NCI-H1105 treated with DMSO at 0.1 percent for 48 hours (cell line): Measurements from ENCODE around the gene DGKG.

Source experiments
- DNase-seq: peaks from one replicate; lab custom pipeline; 2025; lab: John Stamatoyannopoulos, UW

Gene DGKG

DNA sequence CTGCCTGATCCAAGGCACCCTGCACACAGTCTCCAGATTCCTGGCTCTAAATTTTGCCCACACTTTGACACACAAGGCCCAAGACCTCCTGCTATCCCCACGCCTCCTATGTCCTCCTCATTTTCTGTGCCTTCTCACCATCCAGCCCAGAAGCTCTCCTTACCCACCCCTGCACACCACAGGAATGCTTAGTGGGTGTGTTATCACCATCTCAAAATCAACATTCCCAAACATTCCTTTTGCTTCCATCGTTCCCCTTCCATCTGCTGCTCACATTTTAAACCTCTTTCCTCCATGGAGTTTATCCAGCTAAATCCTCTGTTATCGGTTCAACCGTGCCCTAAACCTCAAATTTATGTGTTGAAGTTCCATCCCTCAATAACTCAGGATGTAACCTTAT is 43.9 kb downstream of the DGKG start:
- no peak for DNase-seq

DNA sequence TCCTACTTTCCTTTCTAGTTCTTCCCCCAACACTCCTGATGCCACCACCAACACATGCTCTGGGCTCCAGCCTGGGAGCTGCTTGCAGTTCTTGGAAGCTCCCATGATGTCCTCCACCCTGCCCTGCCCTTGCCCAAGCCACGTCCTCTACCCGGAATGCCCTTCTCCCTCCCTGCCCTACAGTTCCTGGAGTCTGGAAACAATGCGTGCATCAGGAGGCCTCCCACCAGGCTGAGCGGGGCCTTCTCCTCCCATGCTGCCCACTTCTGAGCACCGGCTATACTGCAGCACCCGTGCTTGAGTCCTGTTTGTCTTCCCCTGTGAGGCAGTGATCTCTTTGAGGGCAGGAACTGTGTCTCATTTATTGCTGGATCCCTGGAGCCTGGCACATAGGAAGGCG is 44.6 kb downstream of the DGKG start:
- no peak for DNase-seq

DNA sequence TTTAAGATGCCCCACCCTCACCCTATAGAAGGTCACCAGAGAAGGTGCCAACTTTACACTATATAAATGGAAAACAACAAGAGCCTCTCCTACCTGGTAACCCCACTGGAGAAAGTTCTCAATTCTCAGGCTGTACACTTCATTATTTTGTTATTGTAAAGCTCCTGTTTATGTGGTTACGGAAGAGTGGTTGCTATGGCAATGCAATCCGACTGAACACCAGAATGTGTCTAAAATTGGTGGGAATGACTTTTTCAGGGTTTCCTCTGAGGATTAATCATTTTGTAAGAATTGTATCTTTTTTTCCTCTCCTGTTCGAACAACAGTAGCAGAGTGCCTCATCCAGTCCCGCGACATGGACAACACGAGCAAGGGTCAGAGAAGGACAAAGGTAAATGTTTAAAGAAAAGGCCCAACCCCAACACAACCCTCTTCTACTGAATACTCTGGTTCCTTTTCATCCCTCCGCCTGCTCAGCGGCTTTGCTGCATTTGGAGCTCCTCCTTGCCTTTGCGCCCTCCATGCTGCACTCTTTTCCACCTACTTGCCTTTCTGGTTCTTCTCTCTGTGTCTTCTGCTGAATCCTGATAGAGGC is 45.3 kb downstream of the DGKG start:
- DNase-seq, result no peak

DNA sequence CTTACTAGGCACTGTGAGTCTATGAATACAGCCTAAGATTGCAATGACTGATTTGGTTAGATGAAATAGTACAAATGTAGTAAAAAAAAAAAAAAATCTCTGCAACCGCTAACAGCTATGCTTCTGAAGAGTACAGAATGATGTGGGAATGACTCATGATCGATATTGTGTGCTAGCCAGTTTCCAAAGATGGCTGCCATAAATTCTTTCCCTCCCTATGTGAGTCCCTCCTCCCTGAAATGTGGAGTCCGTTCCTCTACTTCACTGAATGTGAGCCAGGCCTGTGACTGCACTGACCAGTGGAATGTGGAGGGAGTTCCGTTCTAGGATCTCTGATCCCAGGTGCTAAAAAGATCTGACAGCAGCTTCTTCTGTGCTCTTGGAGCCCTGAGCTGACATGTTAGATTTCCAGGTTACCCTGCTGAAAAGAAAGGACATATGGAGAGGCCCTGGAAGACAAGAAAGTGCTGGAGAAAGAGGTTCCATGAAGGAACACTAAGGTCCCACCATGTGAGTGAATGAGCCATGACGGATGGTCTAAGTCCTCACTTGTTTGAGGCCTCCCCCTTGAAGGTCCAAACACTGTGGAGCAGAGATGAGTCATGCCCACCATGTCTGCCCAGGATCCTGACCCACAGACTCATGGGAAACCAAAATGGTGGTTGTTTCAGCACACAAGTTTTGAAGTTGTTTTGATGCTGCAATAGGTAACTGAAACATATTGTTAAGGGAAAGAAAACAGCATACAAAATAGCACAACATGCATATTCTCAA is 46.3 kb downstream of the DGKG start:
- no peak for DNase-seq

DNA sequence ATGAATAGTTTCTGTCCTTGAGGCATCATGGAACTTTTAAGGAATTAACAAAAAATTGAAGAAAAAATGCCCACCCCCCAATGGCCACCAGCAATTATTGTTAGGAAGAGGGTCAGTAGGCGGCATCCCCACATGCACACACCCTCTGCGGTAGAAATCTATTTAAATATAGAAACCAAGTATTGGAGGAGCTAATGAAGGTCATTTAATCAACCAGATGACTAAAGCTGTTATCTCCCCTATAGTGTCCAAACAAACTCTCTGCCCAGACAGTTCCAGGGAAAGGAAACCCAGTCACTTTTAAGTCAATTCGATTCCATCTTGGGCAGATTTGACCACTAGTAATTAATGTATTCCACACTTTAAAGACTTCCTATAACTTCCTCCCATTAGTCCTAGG is 47.1 kb downstream of the DGKG start:
- DNase-seq, result no peak

DNA sequence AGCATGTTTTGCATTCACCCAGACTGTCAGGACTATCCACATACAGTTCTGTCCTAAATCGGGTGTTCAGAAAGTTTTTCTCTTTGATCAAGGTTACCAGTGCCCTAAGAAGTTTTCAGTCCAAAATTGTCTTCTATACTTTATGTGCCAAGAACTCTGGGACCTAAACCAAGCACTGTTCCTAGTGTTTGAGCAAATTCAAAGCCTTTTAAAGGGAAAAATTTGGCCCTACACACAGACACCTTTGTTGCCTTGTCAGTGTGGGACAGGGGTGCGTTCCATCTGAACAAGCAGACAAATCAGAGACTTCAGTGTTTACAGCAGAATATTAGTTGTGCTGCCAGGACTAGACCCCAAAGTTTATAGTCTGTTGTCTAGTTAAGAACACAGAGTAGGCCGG is 50.6 kb downstream of the DGKG start:
- no peak for DNase-seq

DNA sequence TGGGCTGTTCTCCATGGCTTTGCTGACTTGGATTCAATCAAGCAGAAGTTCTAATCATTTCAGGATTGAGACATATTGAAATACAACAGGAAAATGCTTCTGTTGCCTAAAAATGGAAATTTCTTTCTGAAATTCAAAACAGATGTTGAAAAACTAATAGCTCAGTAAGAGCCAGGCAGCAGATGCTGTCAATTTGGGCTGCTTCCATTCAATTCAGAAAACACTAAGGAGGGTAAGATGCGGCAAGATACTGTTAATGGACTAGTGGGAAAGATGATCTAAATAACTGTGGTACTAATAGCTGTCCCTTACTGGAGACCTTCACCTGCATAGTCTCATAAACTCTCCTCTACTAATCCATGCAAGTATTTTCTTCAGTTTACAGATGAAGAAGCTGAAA is 53.5 kb downstream of the DGKG start:
- no peak for DNase-seq

DNA sequence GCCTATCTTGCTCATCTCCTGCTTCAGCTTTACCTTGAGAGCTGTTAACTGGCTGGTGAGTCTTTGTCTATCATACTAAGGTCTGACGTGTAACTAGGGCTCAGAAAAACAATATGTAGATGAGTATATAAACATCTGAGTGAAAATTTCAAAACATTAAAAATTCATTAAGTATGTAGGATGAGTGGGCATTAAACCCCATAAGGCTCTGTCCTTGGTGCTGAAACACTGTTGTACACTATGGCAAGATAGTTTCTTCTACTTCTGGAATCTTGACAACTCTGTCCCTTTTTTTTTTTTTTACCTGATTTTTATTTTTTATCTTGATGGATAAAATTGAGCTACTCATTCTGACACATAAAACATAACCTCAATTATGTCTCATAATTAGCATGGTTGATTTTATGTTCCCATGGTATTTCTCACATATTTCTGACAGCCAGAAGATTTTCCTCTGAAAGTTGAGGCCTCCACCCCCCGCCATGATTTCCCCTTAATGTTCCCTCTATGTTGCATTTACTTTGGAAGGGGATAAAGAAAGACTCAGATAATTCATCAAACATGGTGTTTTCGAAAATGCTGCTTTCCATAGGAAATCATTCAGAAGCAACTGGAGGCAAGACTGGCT is 54.3 kb downstream of the DGKG start:
- no peak for DNase-seq

DNA sequence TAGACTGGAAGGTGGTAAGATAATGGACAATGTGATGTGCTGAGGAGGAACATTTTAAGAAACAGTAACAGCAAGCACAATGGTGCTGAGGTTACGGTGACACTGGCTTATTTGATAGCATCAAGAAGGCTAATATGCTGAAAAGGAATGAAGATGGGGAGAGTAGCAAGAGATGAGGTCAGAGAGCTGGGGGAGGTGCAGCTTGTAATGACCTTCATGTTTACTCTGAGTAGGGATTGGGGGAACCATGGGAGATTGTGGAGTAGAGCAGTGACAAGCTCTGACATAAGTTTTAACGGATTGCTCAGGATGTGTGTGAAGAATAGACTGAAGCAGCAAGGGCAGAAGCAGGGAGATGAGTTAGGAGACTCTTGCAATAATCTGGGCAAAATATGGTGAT is 56.7 kb downstream of the DGKG start:
- DNase-seq, result no peak

DNA sequence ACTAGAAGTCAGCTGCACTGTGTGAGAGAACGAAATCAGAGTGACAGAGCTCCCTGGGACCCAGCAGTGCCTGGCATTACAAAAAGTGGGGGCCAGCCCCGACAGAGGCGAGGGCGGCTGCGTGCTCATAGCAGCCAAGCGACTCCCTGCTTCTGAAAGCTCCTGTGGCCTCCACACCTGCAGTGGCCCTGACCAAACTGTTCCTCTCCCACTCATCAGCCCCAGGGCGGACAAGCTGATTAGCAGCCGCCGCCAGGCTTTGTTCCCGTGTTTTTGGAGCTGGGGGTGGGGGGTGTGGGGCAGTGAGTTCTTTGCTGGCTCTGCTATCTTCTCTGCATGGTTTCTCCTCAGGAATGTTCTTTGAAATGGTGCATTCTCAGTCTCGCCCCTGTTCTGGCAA is 58.1 kb downstream of the DGKG start:
- DNase-seq, result no peak

DNA sequence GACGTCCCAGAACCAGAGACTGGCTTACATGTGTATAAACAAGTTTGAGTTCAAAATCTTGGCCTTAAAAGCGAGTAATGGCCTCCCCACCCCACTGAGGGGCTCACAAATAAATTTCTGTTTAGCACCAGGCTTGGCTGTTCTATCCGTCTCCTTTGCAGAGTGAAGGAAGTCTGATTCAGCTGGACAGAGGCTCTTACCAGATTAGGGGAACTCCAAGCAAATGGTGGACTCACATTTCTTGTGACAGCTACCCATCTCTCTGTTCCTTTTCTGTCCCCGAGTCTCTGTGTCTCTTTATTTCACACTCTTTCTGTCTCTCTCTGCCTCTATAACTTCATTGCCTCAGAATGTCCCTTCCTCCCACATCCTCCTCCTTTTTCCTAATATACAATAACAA is 62.7 kb downstream of the DGKG start:
- no peak for DNase-seq

DNA sequence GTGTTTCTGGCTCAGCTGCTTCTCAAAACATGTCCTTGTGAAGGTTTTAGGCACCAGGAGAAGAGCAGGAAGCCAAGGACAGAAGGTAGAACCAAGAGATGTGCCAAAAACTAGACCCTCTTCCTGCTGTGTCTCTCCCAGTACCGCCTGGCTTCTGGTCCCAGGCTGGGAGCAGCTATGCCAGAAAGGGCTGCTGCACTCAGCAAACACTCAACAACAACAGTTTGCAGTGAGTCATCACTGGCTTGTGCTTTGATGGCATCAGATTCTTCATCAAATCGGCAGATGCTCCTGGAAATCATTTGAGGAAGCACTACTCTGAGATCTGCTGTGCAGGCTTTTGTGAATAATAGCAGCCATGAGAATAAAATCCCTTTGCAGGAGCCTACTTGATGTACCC is 63.2 kb downstream of the DGKG start:
- DNase-seq, result no peak

DNA sequence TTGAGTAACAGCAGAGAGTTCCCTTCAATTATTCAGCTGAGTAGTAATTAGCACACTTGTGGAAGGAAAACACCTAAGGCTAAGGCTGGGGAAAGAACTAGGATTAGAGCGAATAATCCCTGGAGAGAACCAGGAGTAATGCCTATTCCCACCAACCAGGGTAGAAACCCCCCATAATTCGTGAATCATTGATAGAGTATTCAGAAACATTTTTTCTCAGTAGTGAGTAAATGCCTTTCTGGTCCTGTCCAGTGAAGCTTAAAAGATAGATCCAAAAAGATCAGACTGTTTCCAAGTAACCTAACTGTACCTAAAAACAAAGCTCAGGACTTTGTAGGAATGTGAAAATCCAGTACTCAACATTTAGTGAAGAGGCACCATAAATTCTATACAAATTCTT is 71.2 kb downstream of the DGKG start:
- DNase-seq, result no peak

DNA sequence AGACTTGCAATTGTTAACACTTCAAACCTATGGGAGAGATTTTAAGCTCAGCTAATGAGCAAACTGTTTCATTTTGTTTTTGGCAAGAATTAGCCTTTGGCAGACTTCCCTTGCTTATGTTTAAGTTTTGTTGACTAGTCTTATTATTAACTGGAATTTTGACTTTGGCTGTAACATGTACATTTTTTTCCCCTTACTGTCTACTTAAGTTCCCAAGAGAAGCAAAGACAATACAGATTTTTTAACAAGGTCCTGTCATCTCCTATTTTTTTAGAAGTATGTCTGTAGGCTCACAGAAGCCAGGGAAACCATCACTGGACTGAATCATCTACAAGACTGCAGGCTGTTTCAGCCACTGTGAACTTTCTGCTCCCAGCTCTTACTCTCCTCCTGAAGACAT is 74.3 kb downstream of the DGKG start:
- DNase-seq, result no peak

DNA sequence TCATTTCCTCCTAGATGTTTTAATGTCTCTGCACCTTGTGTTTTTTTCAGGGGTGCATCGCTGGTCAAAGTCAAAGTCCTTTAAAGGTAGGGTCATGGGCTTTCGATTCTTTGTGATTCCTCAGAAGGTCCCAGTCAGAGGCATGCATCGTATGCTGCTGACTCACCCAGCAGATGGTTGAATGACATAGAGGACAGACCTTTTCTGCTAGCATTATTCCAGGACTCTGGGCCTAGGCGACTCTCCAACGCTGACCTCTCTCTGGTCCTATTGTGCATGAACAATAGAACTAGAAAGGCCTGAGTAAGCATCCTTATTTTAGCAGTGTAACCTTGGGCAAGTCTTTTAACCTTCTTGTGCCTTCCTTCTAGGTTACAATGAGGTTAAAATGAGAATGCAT is 75.9 kb downstream of the DGKG start:
- DNase-seq, result no peak

DNA sequence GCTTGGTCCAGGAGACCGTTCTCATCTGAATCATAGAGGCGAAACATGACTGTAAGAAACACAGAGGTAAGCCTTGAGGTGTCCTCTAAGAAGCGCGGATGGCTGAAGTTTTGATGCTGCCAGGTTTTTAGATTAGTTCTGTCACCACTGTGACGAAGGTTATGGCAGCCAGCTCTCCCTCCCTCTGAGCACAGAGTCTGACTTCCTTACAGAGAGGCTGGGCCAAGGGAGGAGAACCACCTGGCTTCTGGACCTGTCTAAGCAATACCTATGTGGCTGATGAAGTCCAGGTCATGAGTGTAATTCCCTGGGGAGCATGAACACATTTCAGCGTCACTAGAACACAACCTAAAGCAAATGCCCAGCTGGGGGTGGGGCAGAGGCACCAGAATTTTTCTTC is 77.4 kb downstream of the DGKG start:
- no peak for DNase-seq

DNA sequence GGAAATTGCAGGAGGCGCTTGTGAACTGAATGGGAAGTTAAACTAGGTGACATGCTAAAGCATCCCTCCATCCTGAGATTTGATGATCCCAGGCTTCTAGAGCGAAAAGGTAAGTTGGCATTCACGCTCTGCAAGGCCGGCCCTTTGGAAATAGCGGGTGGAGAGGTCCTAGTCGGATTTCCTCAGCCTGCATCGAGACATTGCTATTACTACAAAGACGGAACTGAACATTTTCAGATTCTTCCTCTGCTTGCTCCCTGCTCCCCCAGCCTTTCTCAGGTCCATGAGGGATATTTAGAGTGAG is 77.7 kb downstream of the DGKG start:
- no peak for DNase-seq

DNA sequence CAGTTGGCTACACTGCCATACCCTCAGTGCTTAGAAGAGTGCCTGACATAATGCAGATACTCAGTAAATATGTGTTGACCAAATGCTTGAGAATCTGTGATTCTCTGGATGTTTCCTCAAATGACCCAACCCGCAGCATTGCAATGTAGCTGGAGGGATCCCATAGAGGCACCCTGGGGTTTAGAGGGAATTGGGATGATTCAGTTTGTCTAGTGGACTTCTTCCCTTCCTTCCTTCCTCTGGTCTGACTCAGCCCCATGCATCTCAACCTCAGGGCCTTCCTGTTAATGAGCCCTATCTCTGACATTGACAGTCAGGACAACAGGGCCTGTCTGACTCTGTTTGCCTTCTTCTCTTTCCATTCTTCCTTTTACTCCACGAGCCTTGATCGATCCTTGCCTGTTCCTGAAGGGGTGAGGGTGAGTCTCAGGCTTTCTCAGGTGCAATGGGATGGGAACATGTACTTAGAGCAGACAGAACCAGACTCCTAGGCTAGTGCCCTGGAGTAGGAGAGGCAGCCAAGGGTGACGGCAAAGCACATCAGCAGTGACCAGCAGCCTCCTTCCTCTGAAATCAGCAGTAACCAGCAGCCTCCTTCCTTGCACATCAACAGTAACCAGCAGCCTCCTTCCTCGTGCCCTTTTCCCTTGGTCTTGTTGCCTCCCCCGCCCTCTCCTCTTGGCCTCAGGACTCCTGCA is 78.2 kb downstream of the DGKG start:
- DNase-seq, result no peak

DNA sequence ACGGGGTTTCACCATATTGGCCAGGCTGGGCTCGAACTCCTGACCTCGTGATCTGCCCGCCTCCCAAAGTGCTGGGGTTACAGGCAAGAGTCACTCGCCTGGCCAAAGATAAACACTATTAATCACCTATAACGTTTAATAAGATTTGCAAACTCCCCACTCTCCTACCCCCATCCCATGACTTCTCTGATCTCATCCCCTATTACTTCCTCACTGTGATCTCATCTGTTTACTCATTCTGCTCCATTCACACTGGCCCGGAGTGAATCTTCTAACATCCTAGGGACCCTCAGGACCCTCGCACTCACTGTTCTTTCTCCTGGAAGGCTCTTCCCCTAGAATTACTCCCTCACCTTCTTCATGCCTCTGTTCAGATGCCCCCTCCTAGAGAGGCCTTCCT is 78.9 kb downstream of the DGKG start:
- DNase-seq, result no peak

DNA sequence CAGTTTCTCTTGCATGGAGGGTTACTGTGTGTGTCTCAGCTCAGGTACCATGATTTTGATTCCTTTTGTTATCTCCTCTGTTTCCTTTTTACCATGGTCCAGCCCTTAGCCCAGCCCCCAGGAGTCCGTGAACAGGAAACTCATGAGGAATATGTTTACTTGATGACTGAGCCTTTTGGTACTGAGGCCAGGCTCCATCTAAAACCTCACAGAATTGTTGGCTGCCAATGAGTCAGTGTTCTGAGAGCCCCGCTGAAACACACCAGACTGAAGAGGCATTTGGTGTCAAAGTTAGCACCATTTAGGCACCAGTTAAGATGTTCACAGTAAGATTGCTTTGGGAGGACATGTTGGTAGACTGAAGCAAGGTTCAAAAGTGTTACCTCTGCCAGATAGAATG is 80.9 kb downstream of the DGKG start:
- DNase-seq, result no peak

DNA sequence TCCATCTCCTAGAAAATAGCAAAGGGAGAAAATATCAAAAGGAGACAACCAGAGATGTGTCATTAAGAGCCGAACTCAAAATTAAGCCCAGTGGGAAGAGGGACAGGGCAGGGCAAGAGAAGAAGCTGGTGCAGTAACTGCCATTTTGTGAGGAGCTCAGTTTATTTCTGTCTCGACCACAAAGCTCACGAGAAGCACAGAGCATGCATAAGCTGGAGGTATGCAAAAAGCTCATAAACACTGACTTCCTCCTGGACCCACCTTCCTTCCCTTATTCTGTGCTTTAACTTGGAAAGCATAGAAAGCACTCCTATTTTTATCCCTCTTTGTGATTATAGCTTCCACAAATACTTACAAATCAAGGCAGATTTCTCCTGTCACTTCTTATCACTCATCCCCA is 81.3 kb downstream of the DGKG start:
- no peak for DNase-seq

DNA sequence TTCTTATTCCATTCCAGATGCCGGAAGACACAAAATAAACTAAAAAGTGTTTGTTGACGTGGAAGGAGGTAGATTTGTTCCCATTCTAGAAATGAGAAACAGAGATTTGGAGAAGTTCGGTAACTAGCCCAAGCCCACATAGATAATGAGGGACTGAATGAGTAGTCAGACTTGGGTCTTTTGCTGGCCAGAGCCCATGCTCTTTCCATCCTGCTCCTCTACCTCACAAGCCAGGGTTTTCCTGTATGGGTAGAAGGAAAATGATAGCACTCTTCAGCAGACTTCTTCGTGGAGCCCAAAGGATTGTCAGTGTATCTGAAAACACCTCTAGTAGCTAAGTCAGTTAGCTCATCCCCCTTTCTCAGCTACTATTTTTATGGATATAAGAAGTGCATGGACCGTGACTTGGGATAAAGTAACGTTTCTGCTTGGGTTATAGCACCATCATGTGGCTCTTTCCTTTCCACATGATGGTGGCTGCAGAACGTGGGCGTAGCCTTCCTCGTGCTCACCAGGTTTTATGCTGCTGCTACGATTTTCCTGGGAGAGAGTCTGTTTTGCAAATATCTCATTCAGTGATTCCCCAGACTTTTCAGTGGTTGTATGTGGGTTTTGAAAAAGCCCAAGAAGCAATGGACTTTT is 84.6 kb downstream of the DGKG start:
- peak; percentile 78 for DNase-seq

DNA sequence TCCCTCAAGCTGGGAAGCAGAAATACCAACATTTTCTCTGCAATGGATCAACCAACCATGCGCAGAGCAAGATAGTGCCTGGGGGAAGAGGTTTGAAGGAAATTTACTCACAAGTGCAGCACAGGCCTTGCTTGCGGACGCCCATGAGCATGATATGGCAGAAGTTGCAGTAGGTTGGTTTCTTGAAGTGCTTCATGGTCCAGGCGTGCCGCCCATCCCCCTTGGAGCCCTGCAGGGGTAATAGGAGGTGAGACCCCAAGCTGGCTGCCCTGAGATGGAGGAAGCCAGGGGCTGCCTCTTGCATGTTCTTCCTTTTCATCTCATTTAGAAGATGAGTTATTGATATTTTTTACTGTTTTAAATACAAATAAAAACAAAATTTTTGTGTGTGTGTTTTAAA is 86.6 kb downstream of the DGKG start:
- no peak for DNase-seq
